ENCODE results near the gene SLC25A26.

Gene SLC25A26

GRCh38 chr3:66182246-66182645, 38.6 kb upstream of the SLC25A26 start:
- no peak for TF ChIP-seq CTCF (IDR thresholded peaks at IDR 0.05; ENCODE audit: low read depth, low read length)
- DNase-seq, result no peak

GRCh38 chr3:66186545-66186944, 34.3 kb upstream of the SLC25A26 start:
- H3K4me3 ChIP-seq (ENCODE audit: low read depth, low read length), result no peak overlapping the region
- H3K36me3 ChIP-seq, result no peaks in the 10 kb centered on the region
- no peaks in the 10 kb centered on the region for H3K9me3 ChIP-seq
- H3K4me1 ChIP-seq, result no peaks in the 10 kb centered on the region
- DNase-seq, result no peak
- H3K27me3 ChIP-seq, result no peaks in the 10 kb centered on the region
- no peak for TF ChIP-seq CTCF (IDR thresholded peaks at IDR 0.05; ENCODE audit: low read depth, low read length)

More at GRCh38 chr3:66182246-66182645, 38.6 kb upstream of the SLC25A26 start:
- Histone ChIP-seq H3K27me3 (no peaks in the 10 kb centered on the region), H3K36me3 (no peaks in the 10 kb centered on the region), H3K9me3 (no peaks in the 10 kb centered on the region), H3K4me3 (ENCODE audit: low read depth, low read length) (no peak overlapping the region), H3K4me1 (no peaks in the 10 kb centered on the region)

GRCh38 chr3:66195347-66195783, 25.4 kb upstream of the SLC25A26 start:
- peak; percentile 54 for TF ChIP-seq CTCF (IDR thresholded peaks at IDR 0.05; ENCODE audit: low read depth, low read length)
- Histone ChIP-seq H3K9me3 (no peaks in the 10 kb centered on the region), H3K27me3 (no peaks in the 10 kb centered on the region), H3K4me3 (ENCODE audit: low read depth, low read length) (peak overlapping the region; percentile 63), H3K4me1 (no peaks in the 10 kb centered on the region), H3K36me3 (no peaks in the 10 kb centered on the region)
- DNase-seq, result peak; percentile 90

GRCh38 chr3:66196633-66197032, 24.2 kb upstream of the SLC25A26 start:
- DNase-seq, result no peak
- Histone ChIP-seq H3K9me3 (no peaks in the 10 kb centered on the region), H3K27me3 (no peaks in the 10 kb centered on the region), H3K36me3 (no peaks in the 10 kb centered on the region), H3K4me1 (no peaks in the 10 kb centered on the region), H3K4me3 (ENCODE audit: low read depth, low read length) (no peak overlapping the region)
- no peak for TF ChIP-seq CTCF (IDR thresholded peaks at IDR 0.05; ENCODE audit: low read depth, low read length)

GRCh38 chr3:66198437-66199088, 22.2 kb upstream of the SLC25A26 start:
- no peaks in the 10 kb centered on the region; the same call in none of the 2 replicates for H3K27me3 ChIP-seq
- no peak for DNase-seq
- no peaks in the 10 kb centered on the region for H3K36me3 ChIP-seq
- TF ChIP-seq CTCF (IDR thresholded peaks at IDR 0.05; ENCODE audit: low read depth, low read length), result no peak
- no peaks in the 10 kb centered on the region for H3K4me1 ChIP-seq
- H3K9me3 ChIP-seq, result no peaks in the 10 kb centered on the region
- no peak overlapping the region for H3K4me3 ChIP-seq (ENCODE audit: low read depth, low read length)

- H3K4me3 ChIP-seq (ENCODE audit: low read depth, low read length), result no peak overlapping the region
- H3K9me3 ChIP-seq, result no peaks in the 10 kb centered on the region
- TF ChIP-seq CTCF (IDR thresholded peaks at IDR 0.05; ENCODE audit: low read depth, low read length), result no peak
- no peaks in the 10 kb centered on the region; the same call in none of the 2 replicates for H3K27me3 ChIP-seq
- H3K4me1 ChIP-seq, result no peaks in the 10 kb centered on the region
- no peak for DNase-seq
- no peaks in the 10 kb centered on the region for H3K36me3 ChIP-seq
These were observed 21.7 kb upstream of the SLC25A26 start for GRCh38 chr3:66199089-66199473.
